Esophagus muscularis mucosa (tissue), 3 donors: ENCODE measurements around the gene STRADA.

Source experiments
- CTCF ChIP-seq, 3 experiments: fragments of 200-600 bp in 2 of 3; fragments of 450-650 bp in 1 of 3; sonication (generic) in 2 of 3; IDR thresholded peaks; one replicate each; pipeline ENCODE4 v1.5.1; 2017 to 2019; ENCODE audit warnings: antibody characterized with exemption in 3 of 3, mild to moderate bottlenecking in 2 of 3, moderate library complexity in 1 of 3
- POLR2AphosphoS5 ChIP-seq, 2 donors: sonication (generic); formaldehyde crosslinking; IDR thresholded peaks; one replicate each; pipeline ENCODE4 v1.6.1; 2017; ENCODE audit warnings: antibody characterized with exemption in 2 of 2

- TF ChIP-seq CTCF (IDR thresholded peaks at IDR 0.05) = peak in 1 of 3 experiments; percentile 57
- peak; percentile 8 to 18 for TF ChIP-seq POLR2AphosphoS5 (IDR thresholded peaks at IDR 0.05)
These were observed 44.0 kb downstream of the STRADA start for GRCh38 chr17:63697341-63698286.
